Kasumi-1 (cell line): Measurements from ENCODE around the gene FAM217B.
A peak's percentile ranks its signal among the peaks of the same experiment; 100 is the strongest.

Experiments
- DNase-seq, 2 experiments: peaks; one replicate each; lab custom pipeline; 2025; lab: John Stamatoyannopoulos, UW

FAM217B gene

GRCh38 chr20:59976156-59976782 is 36.1 kb downstream of the FAM217B start:
- DNase-seq, result no peak

DNA sequence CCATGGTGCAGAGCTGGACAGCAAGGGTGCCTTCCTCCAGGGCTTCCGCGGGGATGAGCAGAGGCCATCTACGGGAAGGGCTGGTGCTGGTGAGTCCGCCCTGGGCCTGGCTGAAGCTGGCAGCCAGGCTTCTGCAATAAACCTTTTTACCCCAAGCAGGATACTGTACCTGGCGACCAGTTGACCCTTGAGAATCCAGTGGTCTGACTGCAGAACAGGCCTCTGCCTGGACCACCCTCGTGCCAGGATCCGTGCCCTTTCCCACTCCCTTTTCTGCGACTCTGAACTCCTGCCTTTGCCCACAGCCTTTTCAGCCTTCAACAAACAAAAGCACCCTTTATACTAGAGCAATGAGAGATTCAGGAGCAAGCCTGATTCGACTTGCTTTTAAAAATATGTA is 36.9 kb downstream of the FAM217B start:
- DNase-seq, result no peak

- DNase-seq, result no peak
Observed at GRCh38 chr20:59983076-59983475, 42.9 kb downstream of the FAM217B start.

- DNase-seq, result peak; percentile 88 to 90
Observed at GRCh38 chr20:59984541-59984940, 44.4 kb downstream of the FAM217B start.

- DNase-seq, result no peak
Observed at GRCh38 chr20:59985164-59985563, 45.0 kb downstream of the FAM217B start.

DNA sequence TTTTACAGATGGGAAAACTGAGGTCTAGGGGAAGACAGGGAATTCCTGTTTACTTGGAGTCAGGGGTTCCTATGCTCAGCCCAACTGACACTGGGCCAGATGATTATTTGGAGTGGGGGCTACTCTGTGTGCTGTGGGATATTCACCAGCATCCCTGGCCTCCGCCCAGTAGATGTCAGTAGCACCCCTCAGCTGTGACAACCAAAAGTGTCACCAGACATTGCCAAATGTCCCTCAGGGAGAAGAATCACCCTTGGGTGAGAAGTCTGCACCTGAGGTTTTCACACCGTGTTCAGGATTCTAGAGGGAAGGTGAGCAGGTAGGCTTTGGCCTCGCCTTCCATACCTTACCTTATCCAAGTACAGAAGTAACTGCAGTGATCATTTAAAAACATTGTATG is 45.7 kb downstream of the FAM217B start:
- peak; percentile 29 to 46 for DNase-seq

DNA sequence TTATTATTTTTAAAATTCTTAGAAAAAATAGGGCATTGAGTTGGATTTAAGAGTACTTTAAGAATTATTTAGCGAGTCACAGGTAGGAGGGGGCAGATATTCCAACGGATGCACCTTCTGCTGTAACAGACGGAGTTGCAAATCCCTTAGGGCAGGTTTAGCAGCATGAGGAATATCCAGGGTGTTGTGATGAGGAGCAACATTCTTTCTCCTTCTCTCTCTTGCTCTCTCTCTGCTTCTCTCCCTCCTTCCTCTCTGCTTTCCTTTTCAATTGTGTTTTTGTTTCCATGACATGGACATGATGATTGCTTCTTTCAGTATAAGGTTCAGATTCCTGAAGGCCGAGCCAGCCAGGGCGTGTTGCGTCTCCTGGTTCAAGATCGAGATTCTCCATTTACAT is 46.9 kb downstream of the FAM217B start:
- DNase-seq, result no peak

GRCh38 chr20:59988141-59988540 is 48.0 kb downstream of the FAM217B start:
- no peak for DNase-seq

- peak; percentile 74 to 81 for DNase-seq
Observed at GRCh38 chr20:59992526-59993084, 52.4 kb downstream of the FAM217B start.

DNA sequence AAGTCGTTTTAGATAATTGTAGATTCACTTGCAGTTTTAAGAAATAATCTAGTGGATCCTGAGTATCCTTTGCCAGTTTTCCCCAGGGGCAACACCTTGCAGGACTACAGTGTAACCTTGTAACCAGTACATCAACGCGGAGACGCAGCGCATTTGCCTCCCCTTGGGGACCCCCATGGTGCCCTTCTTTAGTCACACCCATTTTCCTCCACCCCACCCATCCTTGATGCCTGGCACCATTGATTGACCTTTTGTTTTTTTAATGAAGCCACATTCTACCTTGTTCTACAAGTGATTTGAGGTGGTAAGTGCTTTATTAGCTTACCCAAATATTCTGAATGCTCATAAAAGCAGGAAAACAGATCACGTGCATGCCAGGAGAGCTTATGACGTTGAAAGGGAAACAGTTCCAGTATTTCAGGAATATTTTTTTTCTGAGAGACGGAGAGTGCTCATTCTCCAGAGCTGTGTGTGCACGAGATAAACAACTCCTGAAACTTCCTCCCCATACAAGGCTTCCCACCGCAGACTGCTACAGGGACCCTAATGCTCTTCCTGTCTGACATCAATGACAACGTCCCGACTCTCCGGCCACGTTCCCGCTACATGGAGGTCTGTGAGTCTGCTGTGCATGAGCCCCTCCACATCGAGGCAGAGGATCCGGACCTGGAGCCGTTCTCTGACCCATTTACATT is 53.7 kb downstream of the FAM217B start:
- peak; percentile 54 to 58 for DNase-seq

- peak; percentile 27 to 46 for DNase-seq
Observed at GRCh38 chr20:59994697-59995122, 54.5 kb downstream of the FAM217B start.

DNA sequence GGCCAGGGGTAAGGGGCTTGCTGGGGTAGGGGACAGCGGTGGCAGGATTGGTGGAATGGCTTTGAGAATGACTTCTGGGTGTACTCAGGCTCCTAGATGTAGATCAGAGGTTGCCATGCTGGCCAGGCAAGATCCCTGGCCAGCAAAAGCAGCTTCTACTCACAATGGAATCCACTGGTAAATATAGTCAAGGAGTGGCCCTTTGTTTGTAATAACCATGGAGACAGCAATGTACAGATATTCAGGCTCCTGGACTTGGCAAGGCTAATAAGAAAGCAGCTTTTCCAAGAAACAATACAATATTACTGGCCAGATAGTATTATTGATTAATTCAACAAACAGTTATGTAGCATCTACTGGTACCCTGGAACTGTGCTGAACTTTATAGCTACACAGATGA is 55.9 kb downstream of the FAM217B start:
- DNase-seq, result no peak

DNA sequence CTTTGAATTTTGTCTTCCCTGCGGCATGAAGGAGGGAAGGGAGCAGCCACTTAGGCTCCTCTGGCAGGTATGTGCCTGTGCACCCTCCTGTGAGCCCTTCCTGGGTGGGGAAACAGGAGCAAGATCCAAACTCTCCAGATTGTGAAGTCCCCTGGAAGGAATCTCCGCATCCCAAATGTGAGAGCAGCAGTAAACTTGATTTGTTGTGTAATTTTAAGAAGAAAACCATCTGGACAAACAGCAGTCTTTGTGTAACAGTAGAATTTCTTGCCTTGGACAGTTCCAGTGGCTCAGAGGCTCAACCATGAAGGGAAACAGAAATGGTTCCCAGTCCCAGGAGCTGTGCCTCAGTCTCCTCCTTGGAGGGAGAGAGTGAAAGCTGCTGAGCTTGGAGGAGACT is 57.7 kb downstream of the FAM217B start:
- no peak for DNase-seq
